Trophoblast cell (in vitro differentiated cells and primary cell): Measurements from ENCODE around the gene GNG5.

Experiments
- DNase-seq, 2 donors: peaks; one replicate each; pipeline ENCODE4 v3.0.0-alpha.2; 2016
- H2AFZ ChIP-seq: 2 replicates; pipeline ENCODE4 v1.6.1; 2013; ENCODE audit warnings: low read length, moderate library complexity, mild to moderate bottlenecking; ENCODE audit not compliant: insufficient read depth, poor library complexity
- H2AK5ac ChIP-seq: 2 replicates; pipeline ENCODE4 v1.6.1; 2013; ENCODE audit warnings: mild to moderate bottlenecking, low read length
- H2BK120ac ChIP-seq: 2 replicates; pipeline ENCODE4 v1.6.1; 2013; ENCODE audit warnings: low read length, mild to moderate bottlenecking, moderate library complexity; ENCODE audit not compliant: insufficient read depth, poor library complexity
- H2BK12ac ChIP-seq: 2 replicates; pipeline ENCODE4 v1.6.1; 2013; ENCODE audit warnings: mild to moderate bottlenecking, low read length, moderate library complexity
- H2BK5ac ChIP-seq: 2 replicates; pipeline ENCODE4 v1.6.1; 2013; ENCODE audit warnings: low read length, low read depth, moderate library complexity, mild to moderate bottlenecking; ENCODE audit not compliant: poor library complexity
- H3K14ac ChIP-seq: 2 replicates; pipeline ENCODE4 v1.6.1; 2013; ENCODE audit warnings: mild to moderate bottlenecking, low read length
- H3K18ac ChIP-seq: 2 replicates; pipeline ENCODE4 v1.6.1; 2013; ENCODE audit warnings: mild to moderate bottlenecking, low read length
- H3K23ac ChIP-seq: 2 replicates; pipeline ENCODE4 v1.6.1; 2013; ENCODE audit warnings: low read length
- H3K27ac ChIP-seq: 2 replicates; pipeline ENCODE4 v1.5.1; 2013; ENCODE audit warnings: low read depth, mild to moderate bottlenecking, inconsistent platforms, low read length, moderate library complexity
- H3K27me3 ChIP-seq: 2 replicates; pipeline ENCODE4 v1.6.1; 2013; ENCODE audit warnings: inconsistent platforms, mild to moderate bottlenecking, low read length, moderate library complexity; ENCODE audit not compliant: insufficient read depth
- H3K36me3 ChIP-seq, 2 experiments: 1 replicate in 1 of 2; 2 replicates in 1 of 2; pipeline ENCODE4 v1.6.1; 2013; ENCODE audit warnings: low read length in 2 of 2, mild to moderate bottlenecking in 2 of 2, moderate library complexity in 1 of 2; ENCODE audit not compliant: insufficient read depth in 2 of 2, control insufficient read depth in 1 of 2
- H3K4ac ChIP-seq: 2 replicates; pipeline ENCODE4 v1.6.1; 2013; ENCODE audit warnings: low read depth, mild to moderate bottlenecking, low read length, moderate library complexity
- H3K4me1 ChIP-seq, 2 experiments: 1 replicate in 1 of 2; 2 replicates in 1 of 2; pipeline ENCODE4 v1.6.1; 2013; ENCODE audit warnings: low read length in 2 of 2, mild to moderate bottlenecking in 2 of 2, moderate library complexity in 1 of 2; ENCODE audit not compliant: insufficient read depth in 2 of 2, control insufficient read depth in 1 of 2
- H3K4me2 ChIP-seq: 2 replicates; pipeline ENCODE4 v1.6.1; 2013; ENCODE audit warnings: inconsistent platforms, mild to moderate bottlenecking, low read length, moderate library complexity
- H3K4me3 ChIP-seq: 2 replicates; pipeline ENCODE4 v1.5.1; 2013; ENCODE audit warnings: mild to moderate bottlenecking, low read depth, low read length, inconsistent platforms
- H3K79me1 ChIP-seq: one replicate; pipeline ENCODE4 v1.6.1; 2013; ENCODE audit warnings: low read length
- H3K79me2 ChIP-seq: 2 replicates; pipeline ENCODE4 v1.6.1; 2013; ENCODE audit warnings: low read length, mild to moderate bottlenecking; ENCODE audit not compliant: control insufficient read depth, insufficient read depth, poor library complexity
- H3K9ac ChIP-seq: 2 replicates; pipeline ENCODE4 v1.6.1; 2013; ENCODE audit warnings: mild to moderate bottlenecking, low read length
- H3K9me3 ChIP-seq: 2 replicates; pipeline ENCODE4 v1.6.1; 2013; ENCODE audit warnings: low read depth, mild to moderate bottlenecking, control low read depth, inconsistent platforms, low read length; ENCODE audit not compliant: insufficient read depth
- H4K12ac ChIP-seq: 2 replicates; pipeline ENCODE4 v1.6.1; 2013; ENCODE audit warnings: low read depth, mild to moderate bottlenecking, low read length, moderate library complexity
- H4K8ac ChIP-seq: 2 replicates; pipeline ENCODE4 v1.6.1; 2013; ENCODE audit warnings: low read depth, mild to moderate bottlenecking, low read length, moderate library complexity
- H4K91ac ChIP-seq: one replicate; pipeline ENCODE4 v1.6.1; 2013; ENCODE audit warnings: low read depth, mild to moderate bottlenecking, low read length, moderate library complexity
- WGBS: extraction: QIAGEN DNeasy Blood & Tissue Kit; methylation state at CpG from one replicate; pipeline ENCODE4 v1.1.7; 2013; ENCODE audit warnings: missing lambda C conversion rate; ENCODE audit not compliant: insufficient read length, insufficient coverage; ENCODE audit errors: extremely low coverage; 5-methylcytosine and 5-hydroxymethylcytosine counted together

GNG5 gene

GRCh38 chr1:84497631-84498275, 8.6 kb downstream of the GNG5 start:
- Histone ChIP-seq H2BK12ac (no peak overlapping the region), H2AK5ac (no peak overlapping the region), H2BK5ac (no peak overlapping the region), H4K12ac (no peak overlapping the region), H3K4me3 (no peak overlapping the region), H3K23ac (no peak overlapping the region), H3K79me2 (no peaks in the 10 kb centered on the region), H3K14ac (no peak overlapping the region), H3K4me2 (no peak overlapping the region), H4K8ac (no peak overlapping the region), H3K27me3 (no peaks in the 10 kb centered on the region), H2BK120ac (no peak overlapping the region), H2AFZ (no peak overlapping the region), H3K9ac (no peak overlapping the region), H3K4ac (no peak overlapping the region), H3K9me3 (no peaks in the 10 kb centered on the region), H3K36me3 (peaks cover 10 to 19% of the 10 kb centered on the region in 2 experiments), H3K79me1 (no peaks in the 10 kb centered on the region), H3K4me1 (no peaks in the 10 kb centered on the region), H3K18ac (no peak overlapping the region), H3K27ac (no peak overlapping the region), H4K91ac (no peak overlapping the region)
- no CpG with 5 or more reads among the region's 2 CpGs for WGBS
- no peak for DNase-seq

DNA sequence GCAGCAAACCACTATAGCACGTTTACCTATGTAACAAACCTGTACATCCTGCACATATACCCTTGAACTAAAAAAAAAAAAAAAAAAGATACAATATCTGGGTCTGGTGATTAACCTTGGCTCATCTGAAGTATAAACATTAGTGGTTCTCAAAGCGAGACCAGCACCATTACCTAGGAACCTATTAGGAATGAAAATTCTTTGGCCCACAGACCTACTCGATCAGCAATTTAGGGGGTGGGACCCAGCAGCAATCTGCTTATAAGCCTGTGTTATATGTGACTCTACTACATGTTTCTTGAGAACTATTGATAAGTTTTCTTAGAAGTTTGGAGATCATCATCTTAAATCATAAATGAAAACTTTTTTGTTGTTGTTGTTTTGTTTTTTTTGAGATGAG, 9.9 kb downstream of the GNG5 start:
- Histone ChIP-seq H3K9me3 (no peaks in the 10 kb centered on the region), H2BK5ac (no peak overlapping the region), H3K27me3 (no peaks in the 10 kb centered on the region), H4K8ac (no peak overlapping the region), H3K27ac (no peak overlapping the region), H3K4me3 (no peak overlapping the region), H3K36me3 (peaks cover 10 to 16% of the 10 kb centered on the region in 2 experiments), H3K18ac (no peak overlapping the region), H4K12ac (no peak overlapping the region), H2AK5ac (no peak overlapping the region), H2BK120ac (no peak overlapping the region), H2AFZ (no peak overlapping the region), H2BK12ac (no peak overlapping the region), H4K91ac (no peak overlapping the region), H3K4me1 (no peaks in the 10 kb centered on the region), H3K14ac (no peak overlapping the region), H3K79me1 (no peaks in the 10 kb centered on the region), H3K23ac (no peak overlapping the region), H3K4me2 (no peak overlapping the region), H3K9ac (no peak overlapping the region), H3K79me2 (no peaks in the 10 kb centered on the region), H3K4ac (no peak overlapping the region)
- no CpG with 5 or more reads among the region's 3 CpGs for WGBS
- no peak for DNase-seq

- H3K14ac ChIP-seq: no peak overlapping the region
- H3K79me2 ChIP-seq: no peaks in the 10 kb centered on the region
- H3K18ac ChIP-seq: no peak overlapping the region
- DNase-seq: no peak
- H3K9me3 ChIP-seq: no peaks in the 10 kb centered on the region
- no peaks in the 10 kb centered on the region for H3K4me1 ChIP-seq
- H3K4me3 ChIP-seq: no peak overlapping the region
- H4K91ac ChIP-seq: no peak overlapping the region
- H3K36me3 ChIP-seq: peaks cover 7 to 19% of the 10 kb centered on the region in 2 experiments
- H3K27me3 ChIP-seq: no peaks in the 10 kb centered on the region
- no peak overlapping the region for H2AFZ ChIP-seq
- no peak overlapping the region for H2BK12ac ChIP-seq
- H3K9ac ChIP-seq: no peak overlapping the region
- H3K4ac ChIP-seq: no peak overlapping the region
- H2AK5ac ChIP-seq: no peak overlapping the region
- no peak overlapping the region for H4K8ac ChIP-seq
- no peak overlapping the region for H2BK120ac ChIP-seq
- H2BK5ac ChIP-seq: no peak overlapping the region
- WGBS: no CpG with 5 or more reads among the region's 1 CpG
- no peak overlapping the region for H3K23ac ChIP-seq
- H4K12ac ChIP-seq: no peak overlapping the region
- H3K27ac ChIP-seq: no peak overlapping the region
- H3K79me1 ChIP-seq: no peaks in the 10 kb centered on the region
- H3K4me2 ChIP-seq: no peak overlapping the region
Observed at GRCh38 chr1:84493747-84494146, 12.6 kb downstream of the GNG5 start.

DNA sequence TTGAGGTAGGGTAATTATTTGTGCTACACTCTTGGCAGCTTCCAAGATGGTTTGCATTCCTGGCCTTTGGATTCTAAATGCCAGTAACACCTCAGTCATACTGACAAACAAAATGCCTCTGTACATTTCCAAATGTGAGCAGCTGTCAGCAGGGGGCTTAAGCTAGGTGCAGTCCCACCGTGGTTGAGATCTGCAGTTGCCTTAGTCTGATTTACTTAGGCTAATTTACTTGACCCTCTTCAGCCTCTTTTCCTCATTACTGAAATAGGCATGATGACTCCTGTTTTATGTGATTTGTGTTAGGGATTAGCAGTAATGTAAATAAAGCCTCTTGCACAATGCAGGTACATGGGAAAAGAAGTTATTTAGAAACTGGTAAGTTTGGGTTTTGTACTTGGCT, 13.7 kb downstream of the GNG5 start:
- no peaks in the 10 kb centered on the region for H3K9me3 ChIP-seq

More for the DNA sequence above, 13.7 kb downstream of the GNG5 start:
- H2AFZ ChIP-seq: no peak overlapping the region
- H3K4me2 ChIP-seq: no peak overlapping the region
- no peak overlapping the region for H3K4me3 ChIP-seq
- H3K36me3 ChIP-seq: peaks cover 7 to 16% of the 10 kb centered on the region in 2 experiments
- no peak overlapping the region for H4K8ac ChIP-seq
- no peak overlapping the region for H3K4ac ChIP-seq
- no peaks in the 10 kb centered on the region for H3K79me1 ChIP-seq
- H4K12ac ChIP-seq: no peak overlapping the region
- H3K23ac ChIP-seq: no peak overlapping the region
- no CpG with 5 or more reads among the region's 1 CpG for WGBS
- H3K27me3 ChIP-seq: no peaks in the 10 kb centered on the region
- H2AK5ac ChIP-seq: no peak overlapping the region
- no peaks in the 10 kb centered on the region for H3K79me2 ChIP-seq
- no peak overlapping the region for H2BK5ac ChIP-seq
- no peak overlapping the region for H3K9ac ChIP-seq
- no peak overlapping the region for H3K18ac ChIP-seq
- H2BK12ac ChIP-seq: no peak overlapping the region
- no peak overlapping the region for H2BK120ac ChIP-seq
- no peak overlapping the region for H4K91ac ChIP-seq
- H3K4me1 ChIP-seq: no peaks in the 10 kb centered on the region
- H3K27ac ChIP-seq: no peak overlapping the region
- DNase-seq: peak; percentile 14 to 53
- H3K14ac ChIP-seq: no peak overlapping the region
